Measurements from ENCODE around the gene FN1. TPM values are rescaled to one million over a fixed set of nuclear protein-coding genes. Genes with fewer than 3 reads are reported as not detected.

Gene FN1
- total and polyA plus RNA-seq, 12 donors = 67.8 to 888 (median 136) TPM

GRCh38 chr2:215363039-215363438 lies 72.8 kb downstream of the FN1 start:
- H3K27ac ChIP-seq = no peak overlapping the region
- no peaks in the 10 kb centered on the region for H3K4me1 ChIP-seq
- no peaks in the 10 kb centered on the region for H3K9me3 ChIP-seq
- no peak overlapping the region for H3K4me3 ChIP-seq
- DNase-seq (no peak), ATAC-seq (no peak)
- 76 to 80% methylated on average over 2 of the region's 2 CpGs for WGBS, 2 donors
- no peak for TF ChIP-seq CTCF (IDR thresholded peaks at IDR 0.05)
- H3K27me3 ChIP-seq = no peaks in the 10 kb centered on the region
- H3K36me3 ChIP-seq = peaks cover 0 to 95% (median 45%) of the 10 kb centered on the region in 9 donors
- intact Hi-C loops (cut with DNase I) = no loop called here

DNA sequence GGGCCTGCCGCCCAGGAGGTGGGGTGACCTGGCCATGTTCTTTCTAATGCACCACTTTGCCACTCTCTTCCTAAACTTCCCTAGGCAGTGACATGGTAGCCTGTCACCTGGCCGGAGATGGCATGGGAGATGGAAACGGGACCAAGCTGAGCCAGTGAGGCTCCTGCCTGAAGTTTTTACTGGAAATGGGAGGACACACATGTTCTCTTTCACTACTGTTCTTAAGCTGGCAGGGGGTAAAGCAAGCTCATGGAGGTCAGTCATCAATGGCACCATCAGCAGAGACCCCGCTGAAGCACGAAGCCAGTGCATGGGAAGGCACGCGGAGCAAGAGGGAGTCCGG lies 73.3 kb downstream of the FN1 start:
- intact Hi-C loops (cut with DNase I) = no loop called here
- ATAC-seq (no peak), DNase-seq (no peak)
- H3K4me3 ChIP-seq = no peak overlapping the region
- WGBS, 2 donors = 96% methylated on average over 8 of the region's 8 CpGs
- no peak for TF ChIP-seq CTCF (IDR thresholded peaks at IDR 0.05)
- H3K4me1 ChIP-seq = no peaks in the 10 kb centered on the region
- no peak overlapping the region for H3K27ac ChIP-seq
- no peaks in the 10 kb centered on the region for H3K27me3 ChIP-seq
- peaks cover 0 to 90% (median 40%) of the 10 kb centered on the region in 9 donors for H3K36me3 ChIP-seq
- H3K9me3 ChIP-seq = no peaks in the 10 kb centered on the region

DNA sequence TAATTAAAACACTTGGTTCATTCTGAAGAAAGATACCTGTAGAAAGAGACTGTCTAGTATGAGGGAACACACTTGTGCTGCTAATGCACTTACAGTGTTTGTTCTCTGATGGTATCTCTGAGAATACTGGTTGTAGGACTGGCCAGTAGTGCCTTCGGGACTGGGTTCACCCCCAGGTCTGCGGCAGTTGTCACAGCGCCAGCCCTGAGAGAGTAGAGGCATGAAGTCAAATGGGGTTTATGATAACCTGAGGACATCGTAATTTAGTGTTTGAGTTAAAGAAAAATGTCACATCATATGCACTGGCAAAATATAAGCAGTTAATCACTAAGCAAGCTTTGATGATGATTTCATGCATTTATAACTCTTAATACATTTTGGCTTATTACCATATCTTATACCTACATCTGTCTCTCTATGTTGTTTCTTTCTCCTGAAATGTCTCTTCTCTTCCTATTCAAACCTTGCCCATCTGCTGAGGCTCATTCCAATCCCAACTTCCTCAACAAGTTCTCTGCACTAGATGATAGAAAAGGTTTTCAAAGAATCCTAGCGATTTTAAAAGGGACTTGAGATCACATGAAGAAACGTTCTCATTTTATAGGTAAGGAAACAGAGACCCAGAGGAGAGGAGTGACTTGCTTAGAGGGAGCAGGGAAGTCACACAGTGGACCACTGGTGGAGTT lies 73.8 kb downstream of the FN1 start:
- Histone ChIP-seq H3K4me3 (no peak overlapping the region), H3K27ac (no peak overlapping the region), H3K27me3 (no peaks in the 10 kb centered on the region), H3K4me1 (no peaks in the 10 kb centered on the region), H3K36me3 (peaks cover 0 to 84% (median 35%) of the 10 kb centered on the region in 9 donors), H3K9me3 (no peaks in the 10 kb centered on the region)
- ATAC-seq (no peak), DNase-seq (no peak)
- intact Hi-C loops (cut with DNase I) = no loop called here
- WGBS, 2 donors = 69 to 71% methylated on average over 6 of the region's 6 CpGs
- TF ChIP-seq CTCF (IDR thresholded peaks at IDR 0.05) = no peak

- no peak for DNase-seq
- H3K9me3 ChIP-seq = no peaks in the 10 kb centered on the region
- H3K4me1 ChIP-seq = no peaks in the 10 kb centered on the region
- intact Hi-C loops (cut with DNase I) = no loop called here
- ATAC-seq = no peak
- H3K4me3 ChIP-seq = no peak overlapping the region
- WGBS, 2 donors = 90 to 91% methylated on average over 4 of the region's 4 CpGs
- peaks cover 0 to 78% (median 32%) of the 10 kb centered on the region in 9 donors for H3K36me3 ChIP-seq
- no peak for TF ChIP-seq CTCF (IDR thresholded peaks at IDR 0.05)
- no peak overlapping the region for H3K27ac ChIP-seq
- no peaks in the 10 kb centered on the region for H3K27me3 ChIP-seq
Measured at GRCh38 chr2:215361211-215361875, 74.5 kb downstream of the FN1 start.
